HepG2 (cell line): ENCODE data around the gene HECTD4. TPM values are rescaled to one million over a fixed set of nuclear protein-coding genes. Genes with fewer than 3 reads are reported as not detected.

Experiments
- DMAP1 ChIP-seq: IDR thresholded peaks from 2 replicates; pipeline ENCODE4 v1.6.1; 2016
- ETV6 ChIP-seq: sonication (generic); formaldehyde crosslinking; conservative IDR thresholded peaks from 2 replicates; pipeline ENCODE4 v1.4.0; 2020; ENCODE audit warnings: missing genetic modification reagents
- FOSL1 ChIP-seq: sonication (generic); formaldehyde crosslinking; IDR thresholded peaks from 2 replicates; pipeline ENCODE4 v1.9.0; 2021; ENCODE audit warnings: missing genetic modification reagents, borderline replicate concordance
- FOSL2 ChIP-seq: sonication (generic); formaldehyde crosslinking; IDR thresholded peaks from 2 replicates; pipeline ENCODE4 v1.4.0; 2020; ENCODE audit warnings: missing genetic modification reagents
- FOXP1 ChIP-seq, 2 experiments: fragments of 450-650 bp in 1 of 2; IDR thresholded peaks; 2 replicates each; pipeline ENCODE4 v1.6.1; 2017 to 2018; ENCODE audit warnings: antibody characterized with exemption in 1 of 2
- JARID2 ChIP-seq: sonication (generic); formaldehyde crosslinking; IDR thresholded peaks from 2 replicates; pipeline ENCODE4 v1.8.1; 2023; ENCODE audit warnings: missing genetic modification reagents, inconsistent platforms; ENCODE audit not compliant: insufficient replicate concordance
- NFE2L2 ChIP-seq: fragments of 150-350 bp; IDR thresholded peaks from 2 replicates; pipeline ENCODE4 v1.6.1; 2014; ENCODE audit warnings: low read length
- NFKB2 ChIP-seq: sonication (generic); formaldehyde crosslinking; IDR thresholded peaks from 2 replicates; pipeline ENCODE4 v1.4.0; 2020; ENCODE audit warnings: missing genetic modification reagents, borderline replicate concordance
- PCBP1 ChIP-seq: fragments of 200-400 bp; formaldehyde crosslinking; IDR thresholded peaks from 2 replicates; pipeline ENCODE4 v1.6.1; 2017; ENCODE audit warnings: mild to moderate bottlenecking, low read depth, low read length, borderline replicate concordance
- SPEN ChIP-seq: sonication (generic); formaldehyde crosslinking; IDR thresholded peaks from 2 replicates; pipeline ENCODE4 v1.5.1; 2020; ENCODE audit warnings: low read depth, mild to moderate bottlenecking, missing genetic modification reagents
- TBL1XR1 ChIP-seq: fragments of 150-350 bp; IDR thresholded peaks from 2 replicates; pipeline ENCODE4 v1.6.1; 2014; ENCODE audit warnings: borderline replicate concordance, low read length; ENCODE audit not compliant: partially characterized antibody
- THAP11 ChIP-seq: IDR thresholded peaks from 2 replicates; pipeline ENCODE4 v1.6.1; 2016; ENCODE audit warnings: missing biosample characterization, missing genetic modification reagents
- TRIM24 ChIP-seq: sonication (generic); formaldehyde crosslinking; IDR thresholded peaks from 2 replicates; pipeline ENCODE4 v1.8.0; 2022; ENCODE audit warnings: mild to moderate bottlenecking, missing genetic modification reagents
- ZC3H4 ChIP-seq: sonication (generic); formaldehyde crosslinking; IDR thresholded peaks from 2 replicates; pipeline ENCODE4 v1.4.0; 2020; ENCODE audit warnings: missing genetic modification reagents, borderline replicate concordance
- ZFX ChIP-seq: sonication (generic); formaldehyde crosslinking; IDR thresholded peaks from 2 replicates; pipeline ENCODE4 v1.4.0; 2020; ENCODE audit warnings: mild to moderate bottlenecking, low read depth, missing genetic modification reagents, moderate library complexity
- ZNF644 ChIP-seq: IDR thresholded peaks from 2 replicates; pipeline ENCODE4 v1.6.1; 2016; ENCODE audit warnings: low read depth
- ZNF672 ChIP-seq: sonication (generic); formaldehyde crosslinking; IDR thresholded peaks from 2 replicates; pipeline ENCODE4 v1.8.1; 2022; ENCODE audit warnings: missing genetic modification reagents
- ZNF839 ChIP-seq: sonication (generic); formaldehyde crosslinking; IDR thresholded peaks from 2 replicates; pipeline ENCODE4 v1.4.0; 2020; ENCODE audit warnings: missing genetic modification reagents, mild to moderate bottlenecking, borderline replicate concordance
- ZSCAN30 ChIP-seq: sonication (generic); formaldehyde crosslinking; IDR thresholded peaks from 2 replicates; pipeline ENCODE4 v1.5.0; 2020; ENCODE audit warnings: mild to moderate bottlenecking, missing genetic modification reagents
- polyA plus RNA-seq, 8 experiments: library from polyadenylated mRNA; depleted of rRNA in 3 of 8; stranded (reverse) in 7 of 8; unstranded in 1 of 8; fragments of >200 nt; fragmentation: Illumina TruSeq in 4 of 8; extraction: Trizol in 4 of 8; gene quantifications; 2 replicates each; pipeline versions ENCODE4 v1.2.1 to v1.2.3, GENCODE V29; 2011 to 2016; ENCODE audit warnings: low read depth in 4 of 8, missing spikeins in 1 of 8, mixed read lengths in 1 of 8; ENCODE audit not compliant: insufficient read depth in 1 of 8
- total RNA-seq, 5 experiments: library from RNA; depleted of rRNA; stranded (reverse); fragments of >200 nt; fragmentation: Illumina TruSeq; extraction: Trizol; gene quantifications; 2 replicates each; pipeline ENCODE4 v1.2.3, GENCODE V29; 2016; ENCODE audit warnings: low read depth in 1 of 5
- TF ChIP-seq, protein P1 (sequence below): sonication (generic); formaldehyde crosslinking; IDR thresholded peaks from 2 replicates; pipeline ENCODE4 v1.9.0; 2021; ENCODE audit warnings: missing genetic modification reagents, mild to moderate bottlenecking, borderline replicate concordance
- TF ChIP-seq, protein P2 (sequence below): sonication (generic); formaldehyde crosslinking; IDR thresholded peaks from 2 replicates; pipeline ENCODE4 v1.8.0; 2022; ENCODE audit warnings: mild to moderate bottlenecking, missing genetic modification reagents
- TF ChIP-seq, protein P3 (sequence below): sonication (generic); formaldehyde crosslinking; IDR thresholded peaks from 2 replicates; pipeline ENCODE4 v1.9.0; 2021; ENCODE audit warnings: missing genetic modification reagents, borderline replicate concordance
- TF ChIP-seq, protein P4 (sequence below): sonication (generic); formaldehyde crosslinking; IDR thresholded peaks from 2 replicates; pipeline ENCODE4 v1.5.0; 2020; ENCODE audit warnings: missing genetic modification reagents
- TF ChIP-seq, protein P5 (sequence below): sonication (generic); formaldehyde crosslinking; IDR thresholded peaks from 2 replicates; pipeline ENCODE4 v1.4.0; 2020; ENCODE audit warnings: missing genetic modification reagents, borderline replicate concordance
- TF ChIP-seq, protein P6 (sequence below): sonication (generic); formaldehyde crosslinking; IDR thresholded peaks from 2 replicates; pipeline ENCODE4 v1.4.0; 2020; ENCODE audit warnings: mild to moderate bottlenecking, missing genetic modification reagents

HECTD4 gene
- total and polyA plus RNA-seq, 2 of the 13 experiments (the other 11 are each of a cell fraction or from before 2014, with no cell fraction given), result 9.0 to 11.4 TPM

DNA sequence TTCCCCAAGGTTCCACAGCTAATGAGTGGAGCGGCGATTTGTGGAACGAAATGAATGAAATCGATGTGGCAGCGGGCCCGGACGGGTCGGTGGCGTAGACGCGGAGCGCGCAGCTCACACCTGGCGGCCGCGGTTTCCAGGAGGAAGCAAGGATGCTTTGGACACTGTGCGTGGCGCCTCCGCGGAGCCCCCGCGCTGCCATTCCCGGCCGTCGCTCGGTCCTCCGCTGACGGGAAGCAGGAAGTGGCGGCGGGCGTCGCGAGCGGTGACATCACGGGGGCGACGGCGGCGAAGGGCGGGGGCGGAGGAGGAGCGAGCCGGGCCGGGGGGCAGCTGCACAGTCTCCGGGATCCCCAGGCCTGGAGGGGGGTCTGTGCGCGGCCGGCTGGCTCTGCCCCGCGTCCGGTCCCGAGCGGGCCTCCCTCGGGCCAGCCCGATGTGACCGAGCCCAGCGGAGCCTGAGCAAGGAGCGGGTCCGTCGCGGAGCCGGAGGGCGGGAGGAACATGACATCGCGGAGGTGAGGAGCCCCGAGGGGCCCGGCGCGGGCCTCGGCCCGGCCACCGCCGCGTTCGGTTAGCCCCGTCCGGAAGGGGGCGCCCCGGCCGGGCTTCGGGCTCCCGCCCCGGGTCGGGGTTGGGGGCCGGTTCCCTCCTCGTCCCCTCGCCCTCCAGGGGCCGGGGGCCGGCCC is 36.5 kb upstream of the HECTD4 start, which contains the start of gene PTPN11 (continued):
- TF ChIP-seq ZC3H4 (CRISPR knock-in tag), result no peak
- TF ChIP-seq TBL1XR1, result peak; percentile 0
- no peak for TF ChIP-seq ZNF644 (CRISPR knock-in tag)
- no peak for TF ChIP-seq ZSCAN30 (CRISPR knock-in tag)
- 0 out of 2 replicates have a peak, but pooled peaks have one; percentile 41 for TF ChIP-seq DMAP1 (CRISPR knock-in tag)
- TF ChIP-seq ETV6 (CRISPR knock-in tag), result peak; percentile 47
- TF ChIP-seq, protein P1, sequence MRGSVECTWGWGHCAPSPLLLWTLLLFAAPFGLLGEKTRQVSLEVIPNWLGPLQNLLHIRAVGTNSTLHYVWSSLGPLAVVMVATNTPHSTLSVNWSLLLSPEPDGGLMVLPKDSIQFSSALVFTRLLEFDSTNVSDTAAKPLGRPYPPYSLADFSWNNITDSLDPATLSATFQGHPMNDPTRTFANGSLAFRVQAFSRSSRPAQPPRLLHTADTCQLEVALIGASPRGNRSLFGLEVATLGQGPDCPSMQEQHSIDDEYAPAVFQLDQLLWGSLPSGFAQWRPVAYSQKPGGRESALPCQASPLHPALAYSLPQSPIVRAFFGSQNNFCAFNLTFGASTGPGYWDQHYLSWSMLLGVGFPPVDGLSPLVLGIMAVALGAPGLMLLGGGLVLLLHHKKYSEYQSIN, result no peak
- peak; percentile 64 for TF ChIP-seq FOSL2
- peak; percentile 92 for TF ChIP-seq SPEN (CRISPR knock-in tag)
- TF ChIP-seq, protein P2, sequence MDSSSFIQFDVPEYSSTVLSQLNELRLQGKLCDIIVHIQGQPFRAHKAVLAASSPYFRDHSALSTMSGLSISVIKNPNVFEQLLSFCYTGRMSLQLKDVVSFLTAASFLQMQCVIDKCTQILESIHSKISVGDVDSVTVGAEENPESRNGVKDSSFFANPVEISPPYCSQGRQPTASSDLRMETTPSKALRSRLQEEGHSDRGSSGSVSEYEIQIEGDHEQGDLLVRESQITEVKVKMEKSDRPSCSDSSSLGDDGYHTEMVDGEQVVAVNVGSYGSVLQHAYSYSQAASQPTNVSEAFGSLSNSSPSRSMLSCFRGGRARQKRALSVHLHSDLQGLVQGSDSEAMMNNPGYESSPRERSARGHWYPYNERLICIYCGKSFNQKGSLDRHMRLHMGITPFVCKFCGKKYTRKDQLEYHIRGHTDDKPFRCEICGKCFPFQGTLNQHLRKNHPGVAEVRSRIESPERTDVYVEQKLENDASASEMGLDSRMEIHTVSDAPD (CRISPR knock-in tag), result no peak
- TF ChIP-seq, protein P3, sequence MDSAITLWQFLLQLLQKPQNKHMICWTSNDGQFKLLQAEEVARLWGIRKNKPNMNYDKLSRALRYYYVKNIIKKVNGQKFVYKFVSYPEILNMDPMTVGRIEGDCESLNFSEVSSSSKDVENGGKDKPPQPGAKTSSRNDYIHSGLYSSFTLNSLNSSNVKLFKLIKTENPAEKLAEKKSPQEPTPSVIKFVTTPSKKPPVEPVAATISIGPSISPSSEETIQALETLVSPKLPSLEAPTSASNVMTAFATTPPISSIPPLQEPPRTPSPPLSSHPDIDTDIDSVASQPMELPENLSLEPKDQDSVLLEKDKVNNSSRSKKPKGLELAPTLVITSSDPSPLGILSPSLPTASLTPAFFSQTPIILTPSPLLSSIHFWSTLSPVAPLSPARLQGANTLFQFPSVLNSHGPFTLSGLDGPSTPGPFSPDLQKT (CRISPR knock-in tag), result no peak
- no peak for TF ChIP-seq FOSL1 (CRISPR knock-in tag)
- TF ChIP-seq THAP11 (CRISPR knock-in tag), result peak; percentile 95
- TF ChIP-seq TRIM24 (CRISPR knock-in tag), result no peak
- TF ChIP-seq JARID2 (CRISPR knock-in tag), result no peak
- no peak for TF ChIP-seq NFE2L2
- TF ChIP-seq, protein P4, sequence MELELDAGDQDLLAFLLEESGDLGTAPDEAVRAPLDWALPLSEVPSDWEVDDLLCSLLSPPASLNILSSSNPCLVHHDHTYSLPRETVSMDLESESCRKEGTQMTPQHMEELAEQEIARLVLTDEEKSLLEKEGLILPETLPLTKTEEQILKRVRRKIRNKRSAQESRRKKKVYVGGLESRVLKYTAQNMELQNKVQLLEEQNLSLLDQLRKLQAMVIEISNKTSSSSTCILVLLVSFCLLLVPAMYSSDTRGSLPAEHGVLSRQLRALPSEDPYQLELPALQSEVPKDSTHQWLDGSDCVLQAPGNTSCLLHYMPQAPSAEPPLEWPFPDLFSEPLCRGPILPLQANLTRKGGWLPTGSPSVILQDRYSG (CRISPR knock-in tag), result no peak
- peak; percentile 96 for TF ChIP-seq ZFX (CRISPR knock-in tag)
- TF ChIP-seq PCBP1, result 0 out of 2 replicates have a peak, but pooled peaks have one; percentile 16
- TF ChIP-seq ZNF672 (CRISPR knock-in tag), result no peak
- TF ChIP-seq, protein P5, sequence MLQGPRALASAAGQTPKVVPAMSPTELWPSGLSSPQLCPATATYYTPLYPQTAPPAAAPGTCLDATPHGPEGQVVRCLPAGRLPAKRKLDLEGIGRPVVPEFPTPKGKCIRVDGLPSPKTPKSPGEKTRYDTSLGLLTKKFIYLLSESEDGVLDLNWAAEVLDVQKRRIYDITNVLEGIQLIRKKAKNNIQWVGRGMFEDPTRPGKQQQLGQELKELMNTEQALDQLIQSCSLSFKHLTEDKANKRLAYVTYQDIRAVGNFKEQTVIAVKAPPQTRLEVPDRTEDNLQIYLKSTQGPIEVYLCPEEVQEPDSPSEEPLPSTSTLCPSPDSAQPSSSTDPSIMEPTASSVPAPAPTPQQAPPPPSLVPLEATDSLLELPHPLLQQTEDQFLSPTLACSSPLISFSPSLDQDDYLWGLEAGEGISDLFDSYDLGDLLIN (CRISPR knock-in tag), result no peak
- TF ChIP-seq FOXP1 (IDR thresholded peaks at IDR 0.05), result no peak
- no peak for TF ChIP-seq FOXP1 (CRISPR knock-in tag; IDR thresholded peaks at IDR 0.05)
- TF ChIP-seq, protein P6, sequence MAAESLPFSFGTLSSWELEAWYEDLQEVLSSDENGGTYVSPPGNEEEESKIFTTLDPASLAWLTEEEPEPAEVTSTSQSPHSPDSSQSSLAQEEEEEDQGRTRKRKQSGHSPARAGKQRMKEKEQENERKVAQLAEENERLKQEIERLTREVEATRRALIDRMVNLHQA (CRISPR knock-in tag), result no peak
- TF ChIP-seq NFKB2 (CRISPR knock-in tag), result peak; percentile 84
- TF ChIP-seq ZNF839 (CRISPR knock-in tag), result no peak
